Umbilical cord (tissue), 2 donors: ENCODE measurements around the gene NIPA2. TPM values are rescaled to one million over a fixed set of nuclear protein-coding genes. Genes with fewer than 3 reads are reported as not detected.
"Not testable (repeated sequence)": the region's sequence is repeated elsewhere in the genome, so short reads cannot be mapped to it uniquely, and the experiment has no call there.

Experiments
- DNase-seq: peaks from one replicate; pipeline ENCODE4 v3.0.0-alpha.2; 2015; ENCODE audit warnings: low spot score
- total RNA-seq: library from RNA; depleted of rRNA; stranded (reverse); fragments of >200 nt; gene quantifications from one replicate; pipeline ENCODE4 v1.2.3, GENCODE V29; 2014; ENCODE audit warnings: low replicate concordance; ENCODE audit not compliant: insufficient read depth

Gene NIPA2
- total RNA-seq: 45.7 TPM

DNA sequence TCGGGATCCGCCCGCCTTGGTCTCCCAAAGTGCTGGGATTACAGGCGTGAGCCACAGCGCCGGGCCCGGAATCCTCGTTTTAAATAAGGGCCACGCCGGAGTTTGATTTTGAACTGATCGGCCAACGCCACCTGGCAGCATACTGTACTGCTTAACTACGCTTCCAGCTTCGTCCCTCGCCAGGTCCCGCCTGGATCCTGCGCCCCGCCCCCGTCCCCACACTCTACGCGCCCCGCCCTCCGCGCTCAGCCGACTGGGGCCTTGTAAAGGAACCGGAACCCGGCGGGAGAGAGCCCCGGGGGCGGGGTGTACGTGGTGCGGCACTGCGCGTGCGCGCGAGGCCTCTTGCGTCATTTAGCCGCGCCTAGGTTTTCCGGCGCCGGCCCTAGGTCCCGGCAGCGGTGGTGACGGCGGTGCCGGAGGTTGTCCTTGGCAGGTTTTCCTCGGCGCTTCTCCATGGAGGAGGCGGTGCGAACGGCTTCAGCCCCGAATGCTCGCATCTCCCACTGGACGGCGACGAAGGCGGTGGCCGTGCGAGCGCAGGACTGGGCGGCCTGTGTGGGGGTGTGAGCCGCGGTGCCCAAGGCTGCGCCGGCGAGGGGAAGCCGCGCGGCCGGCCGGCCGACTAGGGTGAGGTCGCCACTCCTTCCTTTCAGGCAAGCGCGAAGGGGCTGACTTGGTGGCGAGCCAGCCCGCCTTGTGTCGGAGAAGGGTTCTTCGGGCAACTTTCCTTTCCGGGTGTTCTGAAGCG is at the start of gene NIPA2:
TSS of gene NIPA2 (plus strand) at position 375 of the 751 bp plus-strand sequence. CDS start 13,066 bp downstream, outside the sequence.
- DNase-seq: peak; percentile 99

DNA sequence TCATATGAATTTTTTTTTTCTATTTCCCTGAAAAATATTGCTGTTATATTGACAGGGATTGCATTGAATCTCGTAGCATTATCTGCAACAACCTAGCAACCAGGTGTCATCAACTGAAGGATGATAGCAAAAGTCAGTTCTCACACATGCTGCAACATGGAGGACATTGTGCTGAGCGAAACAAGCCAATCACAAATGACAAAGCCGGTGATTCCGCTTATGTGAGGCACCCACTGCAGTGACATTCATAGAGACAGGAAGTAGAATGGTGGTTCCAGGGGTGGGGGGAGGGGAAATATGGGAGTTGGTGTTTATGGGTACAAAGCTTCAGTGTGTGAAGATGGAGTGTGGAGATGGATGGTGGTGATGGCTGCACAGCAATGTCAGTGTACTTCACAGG is 44.4 kb upstream of the NIPA2 start:
- DNase-seq: no peak

DNA sequence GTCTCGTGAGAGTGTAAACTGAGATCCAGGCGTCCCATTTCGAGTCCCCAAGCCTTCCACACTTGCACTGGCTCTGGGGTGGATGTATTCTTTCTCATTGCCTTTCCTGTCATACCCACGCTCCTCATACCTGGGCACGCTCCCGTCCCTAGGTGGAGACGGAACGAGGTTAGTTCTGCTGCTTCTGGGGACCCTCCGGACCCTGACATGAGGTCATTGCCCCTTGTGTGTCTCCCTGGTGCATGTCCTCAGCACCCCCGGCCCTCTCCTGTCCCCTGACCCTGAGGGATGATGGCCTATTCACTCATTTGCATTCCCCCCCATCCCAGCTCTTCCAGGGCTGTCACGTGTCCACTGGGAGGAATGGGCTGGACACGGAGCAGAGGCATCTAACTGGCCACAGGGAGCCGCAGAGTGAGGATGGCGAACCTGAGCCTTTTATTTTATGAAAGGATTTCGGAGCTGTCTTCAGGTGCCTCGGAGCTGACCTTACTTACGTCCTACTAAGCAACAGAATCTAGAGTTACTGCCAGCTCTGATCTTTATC is 43.8 kb upstream of the NIPA2 start:
- DNase-seq: no peak

DNA sequence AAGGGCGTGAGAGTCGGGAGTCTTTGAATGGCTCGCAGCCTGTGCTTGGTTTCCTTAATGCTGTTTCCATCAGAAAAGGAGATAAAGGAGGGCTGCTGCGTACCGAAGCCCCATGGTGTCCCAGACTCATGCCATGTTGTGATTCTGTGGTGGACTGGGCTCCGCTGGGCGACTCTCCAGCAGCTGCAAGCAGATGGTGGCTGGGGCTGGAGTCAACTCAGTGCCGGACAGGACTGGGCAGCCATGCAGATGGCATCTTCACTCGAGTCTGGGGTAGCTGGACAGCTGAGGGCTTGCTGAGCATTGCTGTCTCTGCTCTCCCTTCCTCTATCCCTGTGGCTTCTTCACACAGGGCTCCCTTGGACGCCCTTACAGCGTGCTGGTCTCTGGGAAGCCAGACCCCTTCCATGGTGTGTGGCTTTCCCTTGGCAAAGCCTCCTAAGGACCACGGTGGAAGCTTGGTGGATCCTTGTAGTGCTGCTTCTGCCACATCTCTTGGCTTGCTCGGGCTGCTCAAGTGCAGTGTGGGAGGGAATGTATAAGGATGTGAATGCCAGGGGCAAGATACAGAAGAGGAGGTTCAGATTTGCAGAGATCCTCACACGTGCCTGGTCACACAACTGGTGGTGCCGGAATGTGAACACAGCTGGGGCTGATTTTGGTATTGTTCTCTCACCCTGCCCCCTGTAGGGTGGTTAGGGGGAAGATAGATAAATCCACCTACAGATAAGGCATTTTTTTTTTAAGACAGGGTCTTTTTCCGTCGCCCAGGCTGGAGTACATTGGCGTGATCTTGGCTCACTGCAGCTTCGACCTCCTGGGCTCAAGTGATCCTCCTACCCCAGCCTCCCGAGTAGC is 43.0 kb upstream of the NIPA2 start:
- DNase-seq: no peak

DNA sequence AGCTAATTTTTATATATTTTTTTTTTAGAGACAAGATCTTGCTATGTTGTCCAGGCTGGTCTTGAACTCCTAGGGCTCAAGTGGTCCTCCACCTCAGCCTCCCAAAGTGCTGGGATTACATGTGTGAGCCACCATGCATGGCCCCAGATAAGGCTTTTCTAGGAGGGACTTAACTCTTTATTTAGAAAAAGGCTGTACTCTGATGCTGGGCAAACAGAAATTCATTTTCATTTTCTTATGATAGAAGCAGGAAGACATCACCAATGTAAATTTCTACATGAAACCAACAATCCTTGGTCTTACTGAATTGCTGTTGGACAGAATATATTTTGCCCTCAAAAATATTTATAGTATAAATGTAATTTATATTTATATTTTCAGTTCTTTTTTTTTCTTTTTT is 42.4 kb upstream of the NIPA2 start:
- no peak for DNase-seq

DNA sequence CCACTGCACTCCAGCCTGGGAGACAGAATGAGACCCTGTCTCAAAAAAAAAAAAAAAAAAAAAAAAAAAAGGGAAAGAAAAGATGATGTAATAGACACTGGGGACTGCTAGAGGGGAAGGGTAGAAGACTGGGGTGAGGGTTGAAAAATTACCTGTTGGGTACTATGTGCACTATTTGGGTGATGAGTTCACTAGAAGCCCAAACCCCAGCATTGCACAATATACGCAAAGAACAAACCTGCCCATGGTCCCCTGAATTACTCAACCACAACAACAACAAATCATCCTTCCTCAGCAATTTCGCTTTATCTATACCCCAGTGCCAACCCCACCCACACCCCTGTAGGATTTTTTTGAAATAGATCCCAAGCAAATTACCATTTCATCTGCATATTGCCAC is 38.6 kb upstream of the NIPA2 start:
- no peak for DNase-seq

DNA sequence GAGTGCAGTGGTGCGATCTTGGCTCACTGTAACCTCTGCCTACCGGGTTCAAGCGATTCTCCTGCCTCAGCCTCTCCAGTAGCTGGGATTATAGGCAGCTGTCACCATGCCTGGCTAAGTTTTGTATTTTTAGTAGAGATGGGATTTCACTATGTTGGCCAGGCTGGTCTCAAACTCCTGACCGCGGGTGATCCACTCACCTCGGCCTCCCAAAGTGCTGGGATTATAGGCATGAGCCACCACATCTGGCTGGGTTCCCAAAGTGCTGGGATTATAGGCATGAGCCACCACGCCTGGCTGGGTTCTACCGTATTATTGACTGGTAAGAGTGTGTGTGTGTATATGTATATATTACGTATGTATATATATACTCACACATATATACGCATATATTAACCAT is 35.5 kb upstream of the NIPA2 start:
- DNase-seq: not testable (repeated sequence)

DNA sequence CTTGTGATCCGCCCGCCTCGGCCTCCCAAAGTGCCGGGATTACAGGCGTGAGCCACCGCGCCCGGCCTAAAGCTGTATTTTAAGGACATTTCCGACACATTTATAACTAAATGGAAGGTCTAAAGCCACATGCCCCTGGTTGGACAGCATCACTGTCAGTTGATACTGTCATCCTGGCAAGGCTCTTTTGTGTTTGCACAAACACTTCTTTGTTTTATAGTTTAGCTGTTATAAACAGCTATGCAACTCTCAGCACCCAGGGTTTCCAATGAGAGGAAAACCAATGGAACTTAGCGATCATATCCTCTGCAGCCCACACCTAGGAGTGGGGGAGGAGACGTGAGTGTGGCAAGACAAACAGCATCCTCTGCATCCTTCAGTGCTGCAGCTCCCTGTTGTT is 32.3 kb upstream of the NIPA2 start:
- DNase-seq: no peak

DNA sequence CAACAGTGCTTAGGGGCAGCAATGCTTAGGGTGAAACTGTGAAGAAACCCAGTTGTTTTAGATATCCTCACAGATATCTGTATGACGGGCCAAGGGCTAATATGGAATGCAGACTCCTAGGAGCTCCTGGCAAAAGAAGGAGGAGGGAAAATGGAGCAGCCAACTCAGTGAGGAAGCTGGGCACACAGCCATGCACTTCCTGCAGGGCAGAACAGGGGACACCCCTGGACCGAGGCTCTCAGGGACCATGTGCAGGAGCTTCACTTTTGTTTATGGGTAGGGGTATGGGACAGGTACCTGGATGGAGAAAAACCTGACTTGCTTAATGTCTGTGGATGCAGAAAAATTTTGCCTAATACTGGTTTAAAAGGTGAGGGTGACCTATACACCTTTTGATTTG is 31.8 kb upstream of the NIPA2 start:
- DNase-seq: no peak

DNA sequence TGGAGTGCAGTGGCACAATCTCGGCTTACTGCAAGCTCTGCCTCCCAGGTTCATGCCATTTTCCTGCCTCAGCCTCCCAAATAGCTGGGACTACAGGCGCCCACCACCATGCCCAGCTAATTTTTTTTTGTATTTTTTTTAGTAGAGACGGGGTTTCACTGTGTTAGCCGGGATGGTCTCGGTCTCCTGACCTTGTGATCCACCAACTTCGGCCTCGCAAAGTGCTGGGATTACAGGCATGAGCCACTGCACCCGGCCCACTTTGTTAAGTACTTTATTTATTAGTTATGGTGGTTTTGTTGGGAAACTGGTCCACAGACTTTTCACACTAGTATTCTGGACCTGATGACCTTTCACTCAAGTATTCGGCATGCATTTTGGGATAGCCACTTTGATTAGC is 30.6 kb upstream of the NIPA2 start:
- not testable (repeated sequence) for DNase-seq

DNA sequence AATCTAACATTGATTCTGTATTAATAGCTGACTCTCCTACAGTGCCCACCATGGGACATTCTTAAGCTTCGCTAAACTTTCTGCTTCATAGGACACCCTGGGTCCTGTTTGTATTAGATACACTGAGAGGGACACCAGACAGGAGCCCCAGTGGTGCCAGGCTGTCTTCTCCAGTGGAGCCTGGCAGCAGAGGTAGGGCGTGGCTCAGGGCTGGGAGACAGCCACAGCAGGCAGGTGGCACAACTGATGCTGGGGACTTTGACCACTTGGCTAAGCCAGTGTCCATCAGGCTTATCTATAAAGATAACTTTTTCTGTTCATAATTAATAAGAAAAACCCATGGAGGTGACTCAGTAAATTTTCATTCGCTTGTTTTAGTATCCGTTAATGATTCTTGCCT is 30.2 kb upstream of the NIPA2 start:
- DNase-seq: no peak

DNA sequence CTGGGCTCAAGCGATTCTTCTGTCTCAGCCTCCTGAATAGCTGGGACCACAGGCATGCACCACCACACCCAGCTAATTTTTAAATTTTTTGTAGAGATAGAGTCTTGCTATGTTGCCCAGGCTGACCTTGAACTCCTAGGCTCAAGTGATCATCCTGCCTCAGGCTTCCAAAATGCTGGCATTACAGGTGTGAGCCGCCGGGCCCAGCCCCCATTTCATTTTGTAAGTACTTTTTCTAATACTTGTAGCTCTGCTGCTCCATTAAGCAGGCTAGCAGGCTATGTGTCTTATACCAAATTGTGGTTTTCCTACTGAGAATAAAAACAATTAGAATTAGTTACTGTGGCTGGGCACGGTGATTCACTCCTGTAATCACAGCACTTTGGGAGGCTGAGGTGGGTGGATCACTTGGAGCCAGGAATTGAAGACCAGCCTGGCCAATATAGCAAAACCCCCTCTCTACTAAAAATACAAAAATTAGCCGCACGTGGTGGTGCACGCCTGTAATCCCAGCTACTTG is 29.6 kb upstream of the NIPA2 start:
- DNase-seq: no peak

DNA sequence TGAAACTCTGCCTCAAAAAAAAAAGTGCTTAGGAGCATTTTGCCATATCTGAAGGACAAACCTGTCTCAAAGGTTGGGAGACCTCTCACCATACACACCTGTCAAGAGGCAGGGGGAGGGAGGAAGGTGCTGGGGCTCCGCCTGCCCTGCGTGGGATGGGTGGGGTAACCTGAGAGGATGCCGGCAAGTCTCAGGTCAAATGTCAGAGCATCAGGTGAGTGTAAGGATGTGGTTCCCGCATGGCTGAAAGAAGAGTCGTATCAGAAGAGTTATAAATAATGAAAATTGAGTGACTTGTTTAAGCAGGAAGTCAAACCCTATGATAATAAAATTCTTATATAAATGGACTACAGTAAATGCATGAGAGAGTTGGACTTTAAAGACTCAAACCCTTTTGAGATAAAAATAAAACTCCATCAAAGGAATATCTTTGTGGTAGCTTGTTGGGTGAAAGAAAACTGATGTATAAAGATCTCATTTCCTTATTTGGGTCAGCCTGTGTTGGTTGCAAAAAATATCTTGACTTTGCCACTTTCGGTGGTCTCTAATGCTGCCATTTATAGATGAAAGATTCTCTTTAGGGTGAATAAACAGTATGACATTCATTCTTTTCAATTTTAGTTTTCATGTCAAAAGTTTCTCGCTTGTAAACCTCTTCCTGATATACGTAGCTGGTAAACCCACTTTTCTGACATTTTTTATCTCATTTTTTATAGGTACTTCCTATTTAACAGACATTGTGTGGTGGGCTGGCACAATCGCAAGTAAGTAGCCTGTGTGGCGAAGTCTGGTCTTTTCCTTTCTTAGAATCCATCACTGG is 28.2 kb upstream of the NIPA2 start:
- no peak for DNase-seq

DNA sequence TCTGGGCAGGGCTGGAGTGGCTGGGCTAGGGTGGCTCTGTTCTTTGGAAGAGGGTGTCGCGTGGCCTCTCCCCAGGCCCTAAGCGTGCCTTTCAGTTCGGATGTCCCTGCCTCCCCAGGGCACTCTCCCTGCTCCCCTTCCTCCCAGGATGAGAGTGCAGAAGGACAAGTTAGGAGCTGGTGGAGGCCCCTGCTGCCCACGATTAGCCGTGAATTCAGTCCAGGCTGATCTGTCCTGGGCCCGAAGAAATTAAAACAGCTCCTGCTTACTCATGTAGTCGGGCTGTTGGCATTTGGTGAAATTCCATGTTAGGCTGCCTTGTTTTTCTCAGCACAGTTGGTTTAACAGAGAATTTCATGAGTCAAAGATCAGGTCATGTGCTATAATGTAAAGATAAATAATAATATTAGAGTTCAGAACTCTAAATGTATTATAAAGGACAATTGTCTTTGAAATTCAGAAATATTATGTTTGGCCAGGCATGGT is 27.6 kb upstream of the NIPA2 start:
- no peak for DNase-seq

DNA sequence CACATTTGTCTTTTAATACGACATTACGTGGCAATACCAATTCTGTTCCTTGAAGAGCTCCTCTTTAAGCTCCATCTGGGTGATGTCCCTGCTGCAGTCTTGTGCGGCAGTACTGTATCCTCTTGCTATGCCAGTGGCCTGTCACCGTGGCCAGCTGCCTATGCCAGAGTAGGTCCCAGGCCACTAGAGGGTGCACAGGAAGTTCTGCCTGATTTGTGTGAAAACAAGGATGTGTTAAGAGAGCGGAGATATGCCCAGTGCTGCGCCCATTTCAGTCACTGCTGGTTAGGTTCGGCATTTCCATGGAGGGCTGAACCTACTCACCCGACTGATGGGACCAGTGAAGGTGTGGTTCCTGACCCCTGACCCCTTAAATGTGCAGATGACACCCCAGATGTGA is 26.8 kb upstream of the NIPA2 start:
- peak; percentile 9 for DNase-seq

DNA sequence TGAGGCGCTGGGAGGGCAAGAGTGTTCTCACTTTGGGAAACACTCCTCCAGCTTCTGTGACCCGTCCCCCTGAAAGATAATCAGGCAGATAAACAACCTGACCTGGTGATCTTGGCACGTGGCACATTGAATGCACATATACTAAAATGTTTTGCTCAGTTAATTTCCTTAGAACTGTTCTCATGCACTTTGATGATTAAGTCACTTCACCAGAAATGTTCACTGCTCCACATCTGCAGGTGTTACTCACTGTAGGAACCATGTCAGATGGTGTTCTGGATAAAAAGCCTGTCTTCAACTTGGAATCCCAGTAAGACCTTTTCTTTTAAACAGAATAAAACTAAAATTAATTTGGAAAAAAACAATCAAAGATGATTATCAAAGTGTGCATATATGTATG is 24.6 kb upstream of the NIPA2 start:
- DNase-seq: no peak

DNA sequence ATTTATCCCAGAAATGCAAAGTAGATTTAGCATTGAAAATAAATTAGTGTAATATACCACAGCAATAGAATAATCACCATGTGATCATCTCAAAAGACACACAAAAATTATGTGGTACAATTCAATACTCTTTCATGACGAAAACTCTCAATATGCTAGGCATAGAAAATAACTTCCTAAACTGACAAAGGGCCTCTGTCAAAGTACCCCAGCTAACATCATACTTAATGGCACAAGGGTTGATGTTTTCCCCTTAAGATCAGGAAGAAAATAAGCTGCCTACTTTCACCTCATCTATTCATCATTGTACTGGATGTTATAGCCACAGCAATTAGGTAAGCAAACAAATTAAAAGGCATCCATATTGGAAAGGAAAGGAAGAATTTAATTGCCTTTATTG is 22.7 kb upstream of the NIPA2 start:
- no peak for DNase-seq

DNA sequence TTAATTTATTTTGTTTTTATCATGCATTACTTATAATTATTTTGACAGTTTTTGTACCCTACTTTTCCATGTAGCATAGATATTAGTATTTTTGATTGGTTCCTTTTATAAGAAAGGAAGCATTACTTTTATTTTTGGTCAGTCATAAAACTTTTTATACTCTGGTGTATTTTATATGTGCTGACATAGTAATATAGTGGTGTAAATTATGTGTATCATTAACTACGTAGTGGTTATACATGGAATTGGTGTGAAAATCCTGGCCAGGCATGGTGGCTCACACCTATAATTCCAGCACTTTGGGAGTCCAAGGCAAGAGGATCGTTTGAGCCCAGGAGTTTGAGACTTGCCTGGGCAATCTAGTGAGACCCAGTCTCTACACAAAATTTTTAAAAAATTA is 18.8 kb upstream of the NIPA2 start:
- no peak for DNase-seq

DNA sequence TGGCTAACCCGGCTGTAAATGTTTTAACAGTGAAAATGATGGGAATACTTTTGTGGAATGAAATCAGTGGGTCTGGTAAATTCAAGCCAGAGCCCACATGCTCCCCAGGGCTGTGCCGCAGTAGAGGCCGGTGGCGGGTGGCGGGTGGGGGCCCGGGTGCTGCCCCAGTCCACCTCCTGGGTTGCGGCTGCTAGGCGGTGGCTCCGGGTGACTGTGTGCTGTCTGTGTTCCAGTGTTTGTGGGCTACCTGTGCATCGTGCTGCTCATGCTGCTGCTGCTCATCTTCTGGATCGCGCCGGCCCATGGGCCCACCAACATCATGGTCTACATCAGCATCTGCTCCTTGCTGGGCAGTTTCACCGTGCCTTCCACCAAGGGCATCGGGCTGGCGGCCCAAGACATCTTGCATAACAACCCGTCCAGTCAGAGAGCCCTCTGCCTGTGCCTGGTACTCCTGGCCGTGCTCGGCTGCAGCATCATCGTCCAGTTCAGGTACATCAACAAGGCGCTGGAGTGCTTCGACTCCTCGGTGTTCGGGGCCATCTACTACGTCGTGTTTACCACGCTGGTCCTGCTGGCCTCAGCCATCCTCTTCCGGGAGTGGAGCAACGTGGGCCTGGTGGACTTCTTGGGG is 14.9 kb upstream of the NIPA2 start:
- DNase-seq: no peak

DNA sequence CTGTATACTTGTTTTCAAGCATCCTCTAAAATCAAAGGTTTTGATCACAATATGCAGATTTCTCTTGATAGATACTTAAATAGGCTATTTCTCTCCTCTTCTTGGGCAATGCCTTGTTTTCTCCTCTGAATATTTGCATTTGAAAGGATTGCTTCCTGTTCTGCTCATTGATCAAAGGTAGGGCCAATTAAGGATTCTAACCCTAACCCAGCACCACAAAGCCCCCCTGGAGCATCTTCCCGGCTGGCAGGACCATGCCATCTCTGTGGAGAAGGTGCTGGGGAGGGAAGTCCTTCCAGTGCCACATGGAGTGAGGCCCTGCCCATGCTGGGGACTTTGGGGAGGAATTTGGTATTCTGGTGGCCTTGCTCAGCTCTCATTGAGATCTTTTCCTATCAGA is 11.3 kb upstream of the NIPA2 start:
- DNase-seq: no peak

DNA sequence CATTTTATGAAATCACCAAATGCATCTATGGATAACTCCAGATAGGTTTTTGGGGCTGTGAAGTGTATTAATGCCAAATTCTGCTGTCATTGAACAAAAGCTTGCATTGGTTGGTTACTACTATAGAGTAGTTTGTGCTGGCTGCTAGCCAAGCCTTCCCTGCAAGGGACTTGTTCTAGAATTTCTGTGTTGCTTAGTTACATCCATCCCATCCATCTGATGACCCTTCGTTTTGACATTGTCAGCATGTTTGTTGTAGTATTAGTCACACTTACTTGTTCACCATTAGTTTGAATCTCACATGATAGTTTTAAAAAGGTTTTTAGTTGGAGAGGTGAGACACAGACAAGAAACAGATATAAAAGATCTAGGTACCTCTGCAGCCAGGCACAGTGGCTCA is 7.0 kb upstream of the NIPA2 start:
- no peak for DNase-seq
